ENCODE results near the gene SLIT1.

DNA sequence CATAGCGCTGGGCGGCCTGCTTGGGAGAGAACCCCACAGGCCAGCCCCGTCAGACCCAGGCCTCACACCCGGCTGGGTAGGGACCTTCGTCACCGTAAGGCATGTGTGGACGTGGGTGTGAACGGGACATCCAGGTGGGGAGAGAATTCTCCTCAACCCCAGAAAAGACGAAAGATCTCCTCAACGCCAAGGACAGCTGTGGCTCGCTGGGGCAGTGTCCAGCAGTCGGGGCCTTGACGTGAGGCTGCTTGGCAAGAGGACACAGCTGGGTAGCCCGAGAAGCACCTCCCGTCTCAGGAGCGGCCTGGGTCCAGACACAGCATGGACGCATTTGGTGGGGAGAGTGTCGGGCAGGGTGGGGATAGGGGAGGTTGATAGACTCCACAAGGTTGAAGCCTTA is 1.2 kb upstream of the SLIT1 start:
- TF ChIP-seq EZH2 (IDR thresholded peaks at IDR 0.05; ENCODE audit: low read length): no peak
- TF ChIP-seq, protein P1, sequence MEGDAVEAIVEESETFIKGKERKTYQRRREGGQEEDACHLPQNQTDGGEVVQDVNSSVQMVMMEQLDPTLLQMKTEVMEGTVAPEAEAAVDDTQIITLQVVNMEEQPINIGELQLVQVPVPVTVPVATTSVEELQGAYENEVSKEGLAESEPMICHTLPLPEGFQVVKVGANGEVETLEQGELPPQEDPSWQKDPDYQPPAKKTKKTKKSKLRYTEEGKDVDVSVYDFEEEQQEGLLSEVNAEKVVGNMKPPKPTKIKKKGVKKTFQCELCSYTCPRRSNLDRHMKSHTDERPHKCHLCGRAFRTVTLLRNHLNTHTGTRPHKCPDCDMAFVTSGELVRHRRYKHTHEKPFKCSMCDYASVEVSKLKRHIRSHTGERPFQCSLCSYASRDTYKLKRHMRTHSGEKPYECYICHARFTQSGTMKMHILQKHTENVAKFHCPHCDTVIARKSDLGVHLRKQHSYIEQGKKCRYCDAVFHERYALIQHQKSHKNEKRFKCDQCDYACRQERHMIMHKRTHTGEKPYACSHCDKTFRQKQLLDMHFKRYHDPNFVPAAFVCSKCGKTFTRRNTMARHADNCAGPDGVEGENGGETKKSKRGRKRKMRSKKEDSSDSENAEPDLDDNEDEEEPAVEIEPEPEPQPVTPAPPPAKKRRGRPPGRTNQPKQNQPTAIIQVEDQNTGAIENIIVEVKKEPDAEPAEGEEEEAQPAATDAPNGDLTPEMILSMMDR (optimal IDR thresholded peaks at IDR 0.05 in 1 of 3, IDR thresholded peaks at IDR 0.05 in 1 of 3, conservative IDR thresholded peaks at IDR 0.05 in 1 of 3; ENCODE audit: extremely low read depth in 1 of 3, insufficient read depth in 2 of 3, low read length in 3 of 3): no peak

All from keratinocyte (primary cell).